Islet precursor cell (in vitro differentiated cells): ENCODE results near the gene PCBP2.
"Not testable (repeated sequence)": the region's sequence is repeated elsewhere in the genome, so short reads cannot be mapped to it uniquely, and the experiment has no call there.

ENCODE experiments used
- DNase-seq: peaks from one replicate; pipeline ENCODE4 v3.0.0-alpha.2; 2018

PCBP2 gene

DNA sequence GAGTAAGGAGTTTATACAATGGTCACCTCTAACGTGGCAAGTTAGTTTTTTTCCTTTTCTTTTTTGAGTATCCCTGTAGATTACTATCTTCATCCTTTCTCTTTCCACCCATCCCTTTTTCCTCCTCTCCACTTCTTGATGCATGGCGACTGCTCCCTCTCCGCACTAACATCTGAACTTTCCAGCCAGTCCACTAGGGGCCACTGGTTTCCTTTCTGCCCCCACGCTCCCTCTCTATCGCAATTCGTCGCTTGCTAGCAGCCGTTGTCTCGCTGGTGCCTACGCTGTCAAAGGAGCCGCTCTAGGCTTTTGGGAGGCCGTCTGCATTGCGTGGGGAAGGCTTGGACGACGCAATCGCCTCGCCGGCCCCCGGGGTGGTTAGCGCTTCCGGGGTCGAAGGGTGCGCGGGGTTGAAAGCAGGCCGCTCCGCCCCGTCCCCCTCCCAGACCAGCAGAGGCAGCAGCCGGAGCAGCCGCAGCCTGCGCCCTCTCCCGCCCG lies at the start of gene PCBP2:
PCBP2 (plus strand) TSS at position 442 of the 498 bp plus-strand sequence. CDS start 2,699 bp downstream, outside the sequence.
- DNase-seq: peak; percentile 100

DNA sequence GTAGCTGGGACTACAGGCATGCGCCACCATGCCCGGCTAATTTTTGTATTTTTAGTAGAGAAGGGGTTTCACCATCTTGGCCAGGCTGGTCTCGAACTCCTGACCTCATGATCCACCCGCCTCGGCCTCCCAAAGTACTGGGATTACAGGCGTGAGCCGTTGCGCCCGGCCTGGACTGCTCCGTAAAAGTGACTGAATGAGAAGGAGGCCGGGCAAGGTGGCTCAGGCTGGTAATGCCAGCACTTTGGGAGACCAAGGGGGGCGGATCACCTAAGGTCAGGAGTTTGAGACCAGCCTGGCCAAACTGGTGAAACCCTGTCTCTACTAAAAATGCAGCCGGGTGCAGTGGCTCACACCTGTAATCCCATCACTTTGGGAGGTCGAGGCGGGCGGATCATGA lies 49.6 kb upstream of the PCBP2 start:
- DNase-seq: not testable (repeated sequence)

DNA sequence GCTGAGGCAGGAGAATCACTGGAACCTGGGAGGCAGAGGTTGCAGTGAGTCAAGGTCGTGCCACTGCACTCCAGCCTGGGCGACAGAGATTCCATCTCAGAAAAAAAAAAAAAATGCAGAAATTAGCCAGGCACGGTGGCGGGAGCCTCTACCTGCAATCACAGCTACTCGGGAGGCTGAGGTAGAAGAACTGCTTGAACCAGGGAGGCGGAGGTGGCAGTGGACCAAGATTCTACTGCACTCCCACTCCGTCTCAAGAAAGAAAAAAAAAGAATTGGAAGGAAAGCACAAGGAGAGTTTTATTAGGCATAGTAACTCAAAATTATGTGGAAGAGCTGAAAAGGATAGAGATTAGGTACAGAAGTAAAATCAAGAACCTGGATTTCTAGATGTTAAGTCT lies 49.0 kb upstream of the PCBP2 start:
- DNase-seq: no peak

DNA sequence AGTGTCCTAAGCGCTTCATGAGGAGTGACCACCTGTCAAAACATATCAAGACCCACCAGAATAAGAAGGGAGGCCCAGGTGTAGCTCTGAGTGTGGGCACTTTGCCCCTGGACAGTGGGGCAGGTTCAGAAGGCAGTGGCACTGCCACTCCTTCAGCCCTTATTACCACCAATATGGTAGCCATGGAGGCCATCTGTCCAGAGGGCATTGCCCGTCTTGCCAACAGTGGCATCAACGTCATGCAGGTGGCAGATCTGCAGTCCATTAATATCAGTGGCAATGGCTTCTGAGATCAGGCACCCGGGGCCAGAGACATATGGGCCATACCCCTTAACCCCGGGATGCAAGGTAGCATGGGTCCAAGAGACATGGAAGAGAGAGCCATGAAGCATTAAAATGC lies 41.0 kb upstream of the PCBP2 start:
- DNase-seq: no peak

DNA sequence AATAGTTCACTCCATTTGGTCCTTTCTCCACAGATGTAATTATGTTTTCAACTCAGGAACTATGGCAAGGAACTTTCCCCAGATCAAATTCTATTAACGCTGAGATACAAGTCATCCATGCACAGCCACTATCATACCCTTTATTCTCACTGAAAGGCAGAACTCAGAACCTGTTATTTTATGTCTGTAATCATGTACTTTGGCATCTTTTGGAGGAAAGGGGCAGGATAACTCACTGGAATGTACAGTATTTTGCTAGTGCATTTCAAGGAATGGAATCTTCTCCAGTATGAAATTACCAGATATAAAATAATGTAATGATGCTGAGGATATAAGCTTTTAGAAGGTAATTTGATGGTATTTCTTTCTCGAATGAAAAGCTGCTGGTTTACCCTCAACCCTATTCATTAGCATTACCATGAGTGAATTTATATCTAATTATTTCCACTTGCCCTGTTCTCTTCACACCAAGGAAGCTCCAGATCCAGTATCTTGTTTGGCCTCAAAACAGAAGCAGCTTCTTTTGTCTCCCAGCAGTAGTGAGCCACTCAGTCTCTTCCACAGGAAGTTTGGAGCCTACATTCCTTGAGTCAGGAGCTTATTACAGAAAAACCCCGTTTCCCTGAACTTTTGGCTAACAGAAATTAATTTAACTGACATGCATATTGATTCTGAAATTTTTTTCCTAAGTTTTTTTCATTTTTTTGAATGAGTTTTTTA lies 38.3 kb upstream of the PCBP2 start:
- no peak for DNase-seq

DNA sequence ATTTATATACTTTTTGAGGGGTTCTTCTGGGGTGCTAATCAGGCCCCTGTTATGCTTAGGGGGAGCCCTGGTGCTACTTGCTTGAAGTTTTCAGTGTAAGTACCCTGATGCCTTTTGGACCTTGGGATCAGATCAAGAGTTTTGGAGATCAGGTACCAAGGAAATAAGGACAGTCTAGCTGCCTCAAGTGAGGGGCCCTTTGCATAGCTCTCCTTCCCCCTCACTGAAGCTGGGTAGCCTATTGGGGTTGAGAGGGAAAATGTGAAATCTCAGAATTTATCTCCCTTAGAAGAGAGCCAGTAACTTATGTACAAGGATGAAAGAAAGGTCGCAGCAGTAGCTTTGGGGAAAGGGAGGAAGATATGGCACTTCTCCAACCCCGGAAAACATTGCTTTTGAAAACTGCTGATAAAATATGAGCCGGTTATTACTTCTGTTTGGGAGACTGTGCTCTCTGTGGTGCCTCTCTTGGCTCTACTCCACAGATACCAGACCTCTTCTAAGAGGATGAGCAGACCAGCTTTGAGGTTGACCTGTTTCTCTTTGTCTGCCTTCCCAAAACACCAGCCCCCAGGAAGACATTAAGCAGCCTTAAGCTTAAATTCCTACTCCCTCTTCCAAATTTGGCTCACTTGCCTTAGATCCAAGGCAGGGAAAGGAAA lies 37.0 kb upstream of the PCBP2 start:
- DNase-seq: no peak

DNA sequence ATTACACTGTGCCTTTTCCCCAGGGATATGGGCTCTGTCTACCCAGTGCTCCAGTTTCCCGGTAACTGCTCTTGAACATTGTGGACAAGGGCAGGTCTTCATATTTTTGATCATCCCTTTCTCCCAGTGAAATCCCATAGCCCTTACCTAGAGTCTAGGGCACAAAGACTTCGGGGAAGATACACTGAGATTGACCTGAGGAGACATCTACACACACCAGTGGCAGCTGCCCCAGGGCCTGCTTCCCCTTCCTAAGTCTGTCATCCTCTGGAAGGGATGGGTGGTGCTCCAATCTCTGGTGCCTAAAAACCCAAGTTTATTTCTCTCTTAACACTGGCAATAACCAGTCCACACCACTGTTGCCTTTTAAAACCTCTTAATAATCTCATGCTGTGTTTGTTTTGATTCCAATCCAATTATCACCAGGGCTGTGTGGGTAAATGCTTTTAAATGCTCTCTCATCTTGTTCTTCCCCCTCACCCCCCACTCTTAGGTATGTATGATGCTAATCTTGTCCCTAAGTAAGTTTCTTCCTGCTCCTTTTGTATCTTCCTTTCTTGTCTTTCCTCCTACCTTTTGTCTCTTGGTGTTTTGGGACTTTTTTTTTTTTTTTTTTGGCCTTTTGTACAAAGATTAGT lies 36.0 kb upstream of the PCBP2 start:
- DNase-seq: not testable (repeated sequence)

DNA sequence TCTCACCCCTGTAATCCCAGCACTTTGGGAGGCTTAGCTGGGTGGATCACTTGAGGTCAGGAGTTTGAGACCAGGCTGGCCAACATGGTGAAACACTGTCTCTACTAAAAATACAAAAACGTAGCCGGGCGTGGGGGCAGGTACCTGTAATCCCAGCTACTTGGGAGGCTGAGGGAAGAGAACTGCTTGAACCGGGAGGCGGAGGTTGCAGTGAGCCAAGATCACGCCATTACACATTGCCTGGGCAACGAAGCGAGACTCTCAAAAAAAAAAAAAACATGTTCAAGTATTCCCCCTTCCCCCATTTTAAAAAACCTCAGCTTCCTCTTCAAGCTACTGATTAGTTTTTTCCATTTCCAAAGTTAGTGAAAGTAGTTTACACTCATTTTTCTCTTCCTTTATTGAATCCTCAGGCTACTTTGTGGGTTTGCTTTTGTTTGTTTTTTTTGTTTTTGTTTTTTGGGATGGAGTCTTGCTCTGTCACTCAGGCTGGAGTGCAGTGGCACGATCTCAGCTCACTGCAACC lies 34.5 kb upstream of the PCBP2 start:
- not testable (repeated sequence) for DNase-seq

DNA sequence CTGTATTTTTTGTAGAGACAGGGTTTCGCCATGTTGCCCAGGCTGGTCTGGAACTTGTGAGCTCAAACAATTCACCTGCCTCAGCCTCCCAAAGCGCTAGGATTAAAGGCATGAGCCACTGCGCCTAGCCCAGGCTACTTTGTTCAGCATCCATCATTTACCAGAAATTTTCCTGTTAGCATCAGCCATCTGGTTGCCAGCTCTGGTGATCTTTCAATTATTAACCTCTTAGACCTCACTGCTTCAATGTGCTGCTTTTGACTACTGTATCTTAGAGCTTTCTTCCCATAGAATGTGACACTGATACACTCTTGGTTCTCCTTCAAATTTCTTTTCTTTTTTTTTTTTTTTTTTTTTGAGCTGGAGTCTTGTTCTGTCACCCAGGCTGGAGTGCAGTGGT lies 33.7 kb upstream of the PCBP2 start:
- DNase-seq: no peak

DNA sequence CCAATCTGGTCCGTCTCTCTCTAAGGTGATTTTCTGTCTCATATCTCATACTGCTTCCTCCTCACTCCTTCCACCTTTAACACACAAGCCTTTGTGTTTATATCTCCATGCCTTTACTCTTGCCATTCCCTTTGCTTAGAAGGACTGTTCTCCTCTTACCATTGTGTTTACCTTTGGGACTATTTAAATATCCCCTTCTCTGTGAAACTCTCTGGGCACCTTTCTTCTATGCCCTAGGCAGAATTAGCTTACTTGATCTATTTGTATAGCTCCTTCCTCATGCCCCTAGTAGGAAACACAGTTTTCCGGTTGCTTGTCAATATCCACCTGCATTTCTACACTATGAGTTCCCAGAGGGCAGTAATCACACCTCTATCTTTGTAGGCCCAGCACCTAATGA lies 32.1 kb upstream of the PCBP2 start:
- no peak for DNase-seq

DNA sequence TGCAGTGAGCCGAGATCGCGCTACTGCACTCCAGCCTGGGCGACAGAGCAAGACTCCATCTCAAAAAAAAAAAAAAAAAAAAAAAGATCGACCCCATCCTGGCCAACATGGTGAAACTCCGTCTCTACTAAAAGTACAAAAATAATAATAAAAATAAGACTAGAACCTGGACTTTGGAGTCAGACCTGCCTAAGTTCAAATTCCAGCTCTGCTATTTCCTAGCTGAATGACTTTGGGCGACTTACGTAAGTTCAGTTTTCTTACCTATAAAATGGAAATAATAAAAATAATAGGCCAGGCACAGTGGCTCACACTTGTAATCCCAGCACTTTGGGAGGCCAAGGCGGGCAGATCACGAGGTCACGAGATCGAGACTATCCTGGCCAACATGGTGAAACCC lies 29.7 kb upstream of the PCBP2 start:
- not testable (repeated sequence) for DNase-seq

DNA sequence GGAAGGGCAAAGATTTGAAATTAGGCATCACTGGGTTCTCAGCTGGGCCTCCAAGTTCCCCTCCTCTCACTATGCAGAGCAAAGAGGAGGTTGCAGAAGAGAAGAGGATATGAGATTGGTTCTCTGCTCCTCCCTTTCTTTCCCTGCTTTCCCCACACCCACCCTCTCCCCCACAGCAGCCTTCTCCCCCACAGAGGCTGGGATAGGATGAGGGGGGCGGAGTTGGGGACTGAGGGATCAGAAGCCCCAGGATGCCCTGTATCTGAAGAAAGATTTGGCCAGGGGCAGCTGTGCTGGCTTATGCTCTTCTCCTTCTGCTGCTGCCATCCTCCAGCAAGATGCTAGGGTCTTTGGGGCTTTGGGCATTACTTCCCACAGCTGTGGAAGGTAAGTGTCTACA lies 28.3 kb upstream of the PCBP2 start, which contains the start of gene AMHR2:
AMHR2 (plus strand) TSS at position 259 of the 400 bp plus-strand sequence; CDS start at position 339, 80 bp downstream.
- DNase-seq: no peak

DNA sequence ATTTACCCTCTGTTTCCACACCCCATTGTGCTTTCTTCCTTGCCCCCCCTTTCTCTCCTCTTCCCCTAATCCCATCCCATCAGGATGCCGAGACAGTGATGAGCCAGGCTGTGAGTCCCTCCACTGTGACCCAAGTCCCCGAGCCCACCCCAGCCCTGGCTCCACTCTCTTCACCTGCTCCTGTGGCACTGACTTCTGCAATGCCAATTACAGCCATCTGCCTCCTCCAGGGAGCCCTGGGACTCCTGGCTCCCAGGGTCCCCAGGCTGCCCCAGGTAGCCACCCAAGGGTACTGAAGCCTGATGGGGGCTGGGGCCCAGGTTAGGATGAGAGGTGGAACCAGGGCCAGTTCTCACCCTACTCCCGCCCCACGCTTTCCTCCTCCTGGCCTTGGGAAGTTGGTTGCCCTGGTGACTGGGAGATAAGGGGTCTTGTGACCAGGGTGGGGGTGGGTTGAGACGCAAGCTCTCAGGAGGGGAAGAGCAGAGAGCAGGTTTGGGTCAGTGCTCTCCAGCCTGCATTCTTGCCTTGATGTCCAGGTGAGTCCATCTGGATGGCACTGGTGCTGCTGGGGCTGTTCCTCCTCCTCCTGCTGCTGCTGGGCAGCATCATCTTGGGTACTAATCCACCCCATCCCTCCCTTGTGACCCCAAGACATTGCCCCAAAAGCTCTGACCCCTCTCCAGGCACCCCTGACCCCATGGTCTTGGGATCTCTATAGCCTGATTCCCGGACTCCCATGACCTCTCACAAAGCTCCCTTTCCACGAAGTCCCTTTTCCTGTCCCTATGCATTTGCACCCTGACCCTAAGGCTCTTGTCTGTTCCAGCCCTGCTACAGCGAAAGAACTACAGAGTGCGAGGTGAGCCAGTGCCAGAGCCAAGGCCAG lies 27.0 kb upstream of the PCBP2 start:
- no peak for DNase-seq

DNA sequence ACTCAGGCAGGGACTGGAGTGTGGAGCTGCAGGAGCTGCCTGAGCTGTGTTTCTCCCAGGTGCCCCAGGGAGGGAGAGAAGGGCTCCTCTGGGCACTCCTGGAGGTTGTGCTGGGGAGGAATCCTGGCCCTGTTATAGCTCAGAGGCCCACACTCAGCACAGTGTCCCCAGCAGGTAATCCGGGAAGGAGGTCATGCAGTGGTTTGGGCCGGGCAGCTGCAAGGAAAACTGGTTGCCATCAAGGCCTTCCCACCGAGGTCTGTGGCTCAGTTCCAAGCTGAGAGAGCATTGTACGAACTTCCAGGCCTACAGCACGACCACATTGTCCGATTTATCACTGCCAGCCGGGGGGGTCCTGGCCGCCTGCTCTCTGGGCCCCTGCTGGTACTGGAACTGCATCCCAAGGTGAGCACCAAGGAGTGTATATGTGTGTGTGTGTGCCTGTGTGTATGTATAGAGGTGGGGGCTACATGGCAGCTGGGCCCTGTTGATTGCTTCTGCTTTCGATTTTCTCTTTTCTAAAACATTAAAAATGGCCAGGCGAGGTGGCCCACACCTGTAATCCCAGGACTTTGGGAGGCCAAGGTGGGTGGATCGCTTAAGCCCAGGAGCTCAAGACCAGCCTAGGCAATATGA lies 26.3 kb upstream of the PCBP2 start:
- peak; percentile 61 for DNase-seq

DNA sequence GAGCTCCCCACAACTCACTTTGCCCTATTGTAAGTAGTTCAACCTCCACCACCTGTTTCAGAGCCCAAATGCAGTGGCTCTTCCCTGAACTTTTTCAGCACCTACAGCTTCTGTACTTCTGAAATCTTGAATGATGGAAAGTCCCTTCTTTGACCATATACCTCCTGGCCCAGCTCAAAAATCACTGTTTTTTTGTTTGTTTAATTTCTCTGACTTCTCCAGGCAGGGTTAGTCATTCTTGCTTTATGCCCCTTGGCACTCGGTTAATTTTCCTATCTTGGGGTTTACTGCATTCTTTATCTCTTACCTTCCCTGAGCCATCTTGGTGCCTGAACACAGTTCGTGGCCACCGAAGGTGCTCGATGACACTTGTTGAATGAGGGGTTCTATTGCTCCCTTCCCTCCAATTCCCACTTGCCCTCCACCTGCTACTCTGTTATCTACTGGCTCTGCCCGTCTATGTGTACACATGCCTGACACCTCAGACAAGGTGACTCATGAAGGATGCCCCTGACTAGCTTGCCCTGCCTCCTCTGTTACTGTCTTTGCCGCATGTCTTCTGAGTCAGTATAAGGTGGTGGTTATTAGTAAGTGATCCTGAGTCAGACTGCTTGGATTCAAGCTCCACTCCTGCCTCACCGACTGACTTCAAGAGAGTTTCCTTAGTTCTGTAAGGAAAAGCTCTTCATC lies 23.9 kb upstream of the PCBP2 start:
- peak; percentile 85 for DNase-seq

DNA sequence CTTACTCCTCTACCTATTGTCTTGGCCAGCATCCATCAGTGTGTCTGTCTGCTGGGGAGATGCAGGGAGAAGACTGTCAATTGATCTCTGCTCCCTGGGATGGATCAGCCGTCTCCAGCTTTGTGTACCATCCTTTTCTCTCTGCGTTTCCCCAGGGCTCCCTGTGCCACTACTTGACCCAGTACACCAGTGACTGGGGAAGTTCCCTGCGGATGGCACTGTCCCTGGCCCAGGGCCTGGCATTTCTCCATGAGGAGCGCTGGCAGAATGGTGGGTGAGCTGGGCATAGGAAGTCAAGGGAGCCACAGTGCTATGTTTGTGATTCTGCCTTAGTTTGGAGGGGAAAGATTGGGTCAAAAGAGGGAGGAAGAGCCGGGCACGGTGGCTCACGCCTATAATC lies 23.2 kb upstream of the PCBP2 start:
- no peak for DNase-seq

DNA sequence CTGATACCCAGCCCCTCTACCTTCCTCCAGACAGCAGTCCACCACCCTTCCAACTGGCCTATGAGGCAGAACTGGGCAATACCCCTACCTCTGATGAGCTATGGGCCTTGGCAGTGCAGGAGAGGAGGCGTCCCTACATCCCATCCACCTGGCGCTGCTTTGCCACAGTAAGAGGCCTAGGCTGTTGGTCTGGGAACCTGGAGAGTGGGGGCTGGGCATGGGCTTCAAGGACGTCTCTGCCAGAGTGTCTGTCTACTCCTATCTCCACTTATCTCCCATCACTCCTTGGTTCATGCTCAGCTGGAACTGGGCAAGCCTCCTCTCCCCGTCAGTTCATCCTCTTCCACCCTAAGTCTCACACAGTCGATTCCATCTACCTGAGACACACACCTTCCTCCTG lies 21.8 kb upstream of the PCBP2 start:
- DNase-seq: no peak

DNA sequence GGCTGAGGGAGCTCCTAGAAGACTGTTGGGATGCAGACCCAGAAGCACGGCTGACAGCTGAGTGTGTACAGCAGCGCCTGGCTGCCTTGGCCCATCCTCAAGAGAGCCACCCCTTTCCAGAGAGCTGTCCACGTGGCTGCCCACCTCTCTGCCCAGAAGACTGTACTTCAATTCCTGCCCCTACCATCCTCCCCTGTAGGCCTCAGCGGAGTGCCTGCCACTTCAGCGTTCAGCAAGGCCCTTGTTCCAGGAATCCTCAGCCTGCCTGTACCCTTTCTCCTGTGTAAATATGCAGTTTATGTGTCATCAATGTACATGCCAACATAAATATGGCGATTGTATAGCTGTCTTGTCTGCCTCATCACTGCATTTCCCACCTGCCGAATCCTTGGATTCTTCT lies 20.7 kb upstream of the PCBP2 start:
- no peak for DNase-seq

DNA sequence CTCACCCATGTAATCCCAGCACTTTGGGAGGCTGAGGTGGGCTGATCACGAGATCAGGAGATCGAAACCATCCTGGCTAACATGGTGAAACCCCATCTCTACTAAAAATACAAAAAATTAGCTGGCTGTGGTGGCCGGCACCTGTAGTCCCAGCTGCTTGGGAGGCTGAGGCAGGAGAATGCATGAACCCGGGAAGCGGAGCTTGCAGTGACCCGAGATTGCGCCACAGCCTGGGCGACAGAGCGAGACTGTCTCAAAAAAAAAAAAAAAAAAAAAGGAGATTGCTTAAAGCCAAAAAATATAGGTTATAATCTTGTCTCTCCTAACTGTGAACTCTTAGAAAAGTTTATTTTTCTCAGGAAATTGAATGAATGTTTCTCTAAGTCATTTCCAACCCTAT lies 16.6 kb upstream of the PCBP2 start:
- DNase-seq: not testable (repeated sequence)

DNA sequence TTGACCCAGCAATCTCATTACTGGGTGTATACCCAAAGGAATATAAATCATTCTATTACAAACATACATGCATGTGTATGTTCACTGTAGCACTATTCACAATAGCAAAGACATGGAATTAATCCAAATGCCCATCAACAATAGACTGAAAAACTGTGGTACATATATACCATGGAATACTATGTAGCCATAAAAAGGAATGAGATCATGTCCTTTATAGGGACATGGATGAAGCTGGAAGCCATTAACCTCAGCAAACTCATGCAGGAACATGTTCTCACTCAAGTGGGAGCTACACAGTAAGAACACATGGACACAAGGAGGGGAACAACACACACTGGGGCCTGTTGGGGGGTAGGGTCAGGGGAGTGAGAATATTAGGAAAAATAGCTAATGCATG lies 12.3 kb upstream of the PCBP2 start:
- not testable (repeated sequence) for DNase-seq
